GM12873 (cell line): ENCODE measurements around the gene LEMD2.

Experiments
- TF ChIP-seq, protein P1 (sequence below): IDR thresholded peaks from 2 replicates; pipeline ENCODE4 v1.5.1; 2012; ENCODE audit warnings: low read depth, mild to moderate bottlenecking, moderate library complexity, low read length, control low read depth; ENCODE audit not compliant: insufficient read depth; ENCODE audit errors: missing control alignments

Gene LEMD2

DNA sequence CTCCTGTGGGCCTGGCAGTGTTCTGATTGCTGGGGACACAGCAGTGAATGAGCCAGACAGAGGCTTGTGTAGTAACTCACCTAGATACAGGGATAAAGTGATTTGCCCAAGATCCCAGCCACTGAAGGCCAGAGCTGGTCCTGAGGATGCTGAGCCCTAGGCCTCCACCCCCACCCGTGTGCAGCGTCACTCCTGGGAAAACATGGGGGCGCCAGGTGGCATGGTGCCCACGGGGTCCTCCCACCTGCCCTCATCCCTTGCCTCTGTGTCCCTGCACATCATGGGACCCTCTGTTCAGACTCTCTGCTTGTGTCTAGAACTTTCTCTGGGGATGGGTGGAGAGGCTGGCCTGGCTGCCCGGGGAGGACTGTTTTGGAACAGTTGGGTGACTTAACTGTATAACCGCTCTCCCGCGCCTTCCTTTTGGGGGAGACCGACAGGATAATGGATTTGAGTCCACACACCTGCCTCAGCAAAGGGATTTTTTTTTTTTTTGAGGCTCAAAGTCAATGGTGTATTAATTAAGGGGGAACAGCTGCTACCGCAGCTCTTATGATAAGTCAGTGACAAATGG is 19.6 kb downstream of the LEMD2 start:
- TF ChIP-seq, protein P1, sequence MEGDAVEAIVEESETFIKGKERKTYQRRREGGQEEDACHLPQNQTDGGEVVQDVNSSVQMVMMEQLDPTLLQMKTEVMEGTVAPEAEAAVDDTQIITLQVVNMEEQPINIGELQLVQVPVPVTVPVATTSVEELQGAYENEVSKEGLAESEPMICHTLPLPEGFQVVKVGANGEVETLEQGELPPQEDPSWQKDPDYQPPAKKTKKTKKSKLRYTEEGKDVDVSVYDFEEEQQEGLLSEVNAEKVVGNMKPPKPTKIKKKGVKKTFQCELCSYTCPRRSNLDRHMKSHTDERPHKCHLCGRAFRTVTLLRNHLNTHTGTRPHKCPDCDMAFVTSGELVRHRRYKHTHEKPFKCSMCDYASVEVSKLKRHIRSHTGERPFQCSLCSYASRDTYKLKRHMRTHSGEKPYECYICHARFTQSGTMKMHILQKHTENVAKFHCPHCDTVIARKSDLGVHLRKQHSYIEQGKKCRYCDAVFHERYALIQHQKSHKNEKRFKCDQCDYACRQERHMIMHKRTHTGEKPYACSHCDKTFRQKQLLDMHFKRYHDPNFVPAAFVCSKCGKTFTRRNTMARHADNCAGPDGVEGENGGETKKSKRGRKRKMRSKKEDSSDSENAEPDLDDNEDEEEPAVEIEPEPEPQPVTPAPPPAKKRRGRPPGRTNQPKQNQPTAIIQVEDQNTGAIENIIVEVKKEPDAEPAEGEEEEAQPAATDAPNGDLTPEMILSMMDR = no peak

DNA sequence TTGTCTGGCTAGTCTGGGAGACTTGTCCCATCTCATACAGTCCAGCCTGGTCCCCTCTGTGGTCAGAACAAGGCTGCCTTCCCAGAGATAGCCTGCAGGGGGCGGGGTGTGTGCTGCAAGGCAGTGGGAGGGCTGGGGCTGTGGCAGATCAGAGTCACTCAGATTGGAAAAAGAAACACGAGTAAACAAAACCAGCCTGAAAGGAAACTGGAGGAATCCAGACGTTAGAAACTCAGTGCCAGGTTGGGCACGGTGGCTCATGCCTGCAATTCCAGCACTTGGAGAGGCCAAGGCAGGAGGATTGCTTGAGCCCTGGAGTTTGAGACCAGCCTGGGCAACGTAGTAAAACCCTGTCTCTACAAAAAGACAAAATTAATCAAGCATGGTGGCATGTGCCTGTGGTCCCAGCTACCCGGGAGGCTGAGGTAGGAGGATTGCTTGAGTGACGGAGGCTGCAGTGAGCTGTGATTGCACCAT is 20.2 kb downstream of the LEMD2 start:
- TF ChIP-seq, protein P1 = peak; percentile 91

DNA sequence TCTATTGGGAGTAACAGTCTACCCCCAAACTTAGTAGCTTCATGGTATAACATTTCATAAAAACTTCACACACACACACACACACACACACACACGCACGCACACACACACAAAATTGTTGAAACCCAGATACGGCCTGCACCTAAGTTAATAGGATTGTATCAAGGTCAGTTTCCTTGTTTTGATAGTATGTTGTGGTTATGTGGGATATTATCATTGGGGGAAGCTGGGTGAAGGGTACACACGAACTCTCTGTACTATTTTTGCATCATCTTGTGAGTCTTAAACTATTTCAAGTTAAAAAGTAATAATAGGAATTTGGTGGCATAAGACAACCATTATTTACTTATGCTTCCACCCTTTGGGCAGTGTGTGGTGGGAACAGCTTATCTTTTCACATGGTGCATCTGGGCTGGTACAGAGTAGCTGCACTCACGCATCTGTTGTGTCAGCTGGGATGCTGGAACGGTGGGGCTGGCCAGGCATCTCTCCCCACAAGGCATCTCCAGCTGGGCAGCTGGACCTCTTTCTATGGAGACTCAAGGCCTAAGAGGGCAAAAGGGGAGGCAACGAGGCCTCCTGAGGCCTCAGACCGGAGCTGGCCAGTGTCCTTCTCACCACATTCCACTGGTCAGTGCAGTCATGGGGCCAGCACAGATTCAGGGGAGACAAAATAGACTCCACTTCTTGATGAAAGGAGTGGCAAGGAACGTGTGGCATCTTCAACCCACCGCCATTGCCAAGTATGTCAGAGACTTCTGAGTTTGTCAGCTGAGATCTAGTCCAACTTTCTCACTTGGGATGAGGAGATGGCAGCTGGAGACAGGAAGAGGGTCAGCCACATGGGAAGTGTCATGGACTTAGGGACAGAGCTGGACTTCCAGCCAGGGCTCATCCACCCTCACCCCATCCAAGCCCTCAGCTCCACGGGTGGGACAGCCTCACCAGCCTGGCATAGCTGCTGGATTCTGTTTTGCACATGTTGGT is 21.7 kb downstream of the LEMD2 start:
- TF ChIP-seq, protein P1 = no peak

DNA sequence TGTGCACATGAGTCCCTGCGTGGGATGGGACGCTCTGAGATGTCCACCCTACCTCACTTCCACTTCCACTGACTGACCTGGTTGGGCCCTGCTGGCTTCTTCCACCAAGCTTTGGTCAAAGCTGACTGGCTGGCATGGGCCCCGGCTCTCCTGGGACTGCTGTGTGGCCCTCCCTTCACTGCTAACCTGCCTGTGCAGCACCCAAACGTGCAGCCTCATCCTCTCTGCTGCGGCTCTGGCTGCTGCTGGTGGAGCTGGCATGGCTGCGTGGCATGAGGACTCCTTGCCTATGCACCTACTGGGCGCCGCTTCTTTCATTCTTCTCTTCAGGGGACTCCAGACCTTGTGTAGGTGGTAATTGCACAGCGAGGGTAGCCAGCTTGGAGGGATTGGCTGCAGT is 23.6 kb downstream of the LEMD2 start:
- TF ChIP-seq, protein P1 = no peak

DNA sequence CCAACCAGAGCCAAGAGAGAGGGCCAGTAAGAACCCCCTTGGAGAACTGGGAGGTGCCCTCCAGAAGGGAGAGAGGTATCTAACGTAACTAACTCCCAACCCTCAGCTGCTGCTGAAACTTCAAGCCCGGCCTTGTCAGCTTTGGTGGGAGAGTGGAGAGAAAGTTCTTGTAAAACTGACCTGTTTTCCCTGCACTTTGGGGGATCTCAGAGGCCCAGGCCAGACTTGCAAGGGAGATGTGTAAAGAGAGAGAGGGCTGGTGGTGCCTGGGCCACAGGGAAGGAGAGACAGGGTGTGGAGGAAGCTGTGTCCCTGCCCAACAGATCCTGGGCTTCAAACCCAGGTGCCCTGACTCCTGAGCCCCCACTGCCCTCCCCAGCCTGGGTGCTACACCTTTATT is 24.9 kb downstream of the LEMD2 start:
- TF ChIP-seq, protein P1 = no peak

DNA sequence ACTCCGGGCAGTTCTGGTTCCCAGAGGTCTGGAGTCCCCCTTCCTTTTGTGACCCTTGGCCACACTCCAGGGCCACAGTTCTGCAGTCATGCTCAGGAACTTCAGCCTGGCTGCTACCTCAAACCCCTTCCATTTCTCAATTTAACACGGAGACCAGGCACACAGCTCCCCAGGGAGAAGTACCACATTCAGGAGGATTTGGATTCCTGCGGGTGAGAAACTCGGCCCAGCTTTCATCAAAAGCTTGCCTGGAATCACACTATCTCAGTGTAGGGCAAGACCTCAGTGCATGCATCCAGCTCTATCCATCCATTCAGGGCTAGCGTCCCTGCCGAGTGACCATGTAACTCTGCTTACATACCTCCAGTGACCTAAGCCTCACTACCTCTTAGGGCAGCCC is 25.4 kb downstream of the LEMD2 start:
- TF ChIP-seq, protein P1 = no peak

DNA sequence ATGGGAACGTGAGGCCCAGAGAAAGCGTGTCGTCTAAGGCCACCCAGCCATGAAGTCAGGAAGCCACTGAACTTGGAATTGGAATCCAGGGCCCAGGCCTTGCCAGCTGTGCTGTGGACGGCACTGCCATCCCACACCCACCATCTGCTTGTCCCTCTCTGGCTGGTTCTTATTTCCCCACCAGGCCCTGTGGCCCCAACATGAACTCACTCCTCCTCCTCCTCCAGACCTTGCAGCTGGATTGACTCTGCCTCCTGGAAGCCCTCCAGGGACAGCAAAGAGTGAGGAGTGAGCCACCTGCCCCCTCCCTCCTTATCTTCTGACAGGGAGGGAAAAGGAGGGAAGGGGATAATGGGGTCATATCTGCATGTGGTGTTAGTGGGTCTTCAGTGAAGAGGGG is 26.2 kb downstream of the LEMD2 start:
- TF ChIP-seq, protein P1 = no peak
